K562 (cell line): ENCODE data around the gene P2RY6. TPM values are rescaled to one million over a fixed set of nuclear protein-coding genes. Genes with fewer than 3 reads are reported as not detected.

Source experiments
- ATAC-seq: fragments of 200-7000 bp; cut with Tn5 transposase; 3 replicates; pipeline ENCODE4 v1.9.1; 2020; ENCODE audit warnings: moderate library complexity
- BruUV-seq: library from RNA; stranded (reverse); fragments of 400-500 nt; replicated peaks from 2 replicates; lab custom pipeline; 2021; lab: Mats Ljungman, UMichigan
- CTCF ChIA-PET: fragments of 300-600 bp; formaldehyde crosslinking; extraction: SDS; loops from one replicate; lab custom pipeline; 2021; ENCODE audit warnings: low intra/inter-chr PET ratio; lab: Yijun Ruan, JAX
- POLR2A ChIA-PET: fragments of 300-600, 350-650 bp; sonication (Branson Sonifier 250); formaldehyde crosslinking; extraction: SDS; loops from one replicate; lab custom pipeline; 2021; ENCODE audit warnings: antibody characterized with exemption, inconsistent platforms; lab: Yijun Ruan, JAX
- DNase-seq, 4 experiments: peaks; one replicate each; pipeline versions ENCODE4 v3.0.0 to v3.0.0-alpha.2; 2011 to 2018; ENCODE audit warnings: low spot score in 3 of 4, mixed read lengths in 3 of 4; ENCODE audit errors: extremely low read depth in 1 of 4
- FAIRE-seq: peaks from 2 replicates; lab custom pipeline; 2011; peaks lifted over from hg19 to GRCh38; lab: Jason Lieb, UNC
- H2AFZ ChIP-seq: 2 replicates; pipeline ENCODE4 v1.6.0; 2011; ENCODE audit warnings: low read depth, low read length, control low read depth, inconsistent platforms
- H3K27ac ChIP-seq: fragments of 200-600 bp; 3 replicates; pipeline ENCODE4 v1.8.0; 2011; ENCODE audit warnings: low read depth, mild to moderate bottlenecking, control low read depth, inconsistent platforms, low read length, moderate library complexity, mixed read lengths; ENCODE audit errors: extremely low read depth
- H3K27me3 ChIP-seq, 2 experiments: fragments of 300-600 bp in 1 of 2; 2 replicates in 1 of 2; 3 replicates in 1 of 2; pipeline versions ENCODE4 v1.6.0 to v1.8.0; 2011; ENCODE audit warnings: inconsistent platforms in 2 of 2, low read length in 2 of 2, mild to moderate bottlenecking in 1 of 2, mixed read lengths in 1 of 2, moderate library complexity in 1 of 2; ENCODE audit not compliant: control insufficient read depth in 2 of 2, insufficient read depth in 2 of 2
- H3K36me3 ChIP-seq: fragments of 300-600 bp; 3 replicates; pipeline ENCODE4 v1.8.0; 2011; ENCODE audit warnings: mild to moderate bottlenecking, low read length, inconsistent platforms; ENCODE audit not compliant: control insufficient read depth, insufficient read depth
- H3K4me1 ChIP-seq, 2 experiments: fragments of 200-600 bp in 1 of 2; replicated peaks in 1 of 2; 2 replicates in 1 of 2; 3 replicates in 1 of 2; pipeline versions ENCODE4 v1.5.1 to v1.8.0; 2011; ENCODE audit warnings: inconsistent platforms in 2 of 2, low read length in 2 of 2, mild to moderate bottlenecking in 1 of 2, mixed read lengths in 1 of 2, moderate library complexity in 1 of 2; ENCODE audit not compliant: control insufficient read depth in 2 of 2, insufficient read depth in 2 of 2
- H3K4me2 ChIP-seq: 2 replicates; pipeline ENCODE4 v1.6.1; 2011; ENCODE audit warnings: low read length, control low read depth, inconsistent platforms, mixed read lengths; ENCODE audit not compliant: insufficient read depth
- H3K4me3 ChIP-seq: fragments of 200-600 bp; sonication (generic), shearing (Covaris generic); 2 replicates; pipeline ENCODE4 v1.5.1; 2016; ENCODE audit warnings: control low read depth, inconsistent platforms
- H3K79me2 ChIP-seq: fragments of 200-600 bp; 3 replicates; pipeline ENCODE4 v1.8.0; 2011; ENCODE audit warnings: low read length, inconsistent platforms; ENCODE audit not compliant: control insufficient read depth, insufficient read depth
- H3K9ac ChIP-seq, 2 experiments: 2 replicates each; pipeline versions ENCODE4 v1.6.0 to v1.6.1; 2011; ENCODE audit warnings: low read depth in 2 of 2, low read length in 2 of 2, control low read depth in 1 of 2, inconsistent platforms in 1 of 2, mild to moderate bottlenecking in 1 of 2, mixed read lengths in 1 of 2; ENCODE audit not compliant: insufficient read depth in 1 of 2
- H3K9me1 ChIP-seq: one replicate; pipeline ENCODE4 v1.6.0; 2011; ENCODE audit warnings: inconsistent platforms, mild to moderate bottlenecking, low read length, moderate library complexity; ENCODE audit not compliant: control insufficient read depth, insufficient read depth
- H3K9me3 ChIP-seq: replicated peaks from 2 replicates; pipeline ENCODE4 v1.5.1; 2011; ENCODE audit warnings: low read depth, low read length, inconsistent platforms; ENCODE audit not compliant: control insufficient read depth, insufficient read depth
- H4K20me1 ChIP-seq: replicated peaks from 2 replicates; pipeline ENCODE4 v1.6.1; 2011; ENCODE audit warnings: low read length, inconsistent platforms, mixed read lengths; ENCODE audit not compliant: control insufficient read depth, insufficient read depth
- CTCF ChIP-seq, 3 experiments: IDR thresholded peaks in 2 of 3; conservative IDR thresholded peaks in 1 of 3; 2 replicates each; pipeline ENCODE4 v1.5.1; 2011 to 2012; ENCODE audit warnings: low read length in 3 of 3, mild to moderate bottlenecking in 3 of 3, control low read depth in 2 of 3, improper control_type of control experiment in 1 of 3, inconsistent platforms in 1 of 3, low read depth in 1 of 3, mixed read lengths in 1 of 3, moderate library complexity in 1 of 3; ENCODE audit not compliant: insufficient read depth in 2 of 3
- KAT2B ChIP-seq: IDR thresholded peaks from one replicate; pipeline ENCODE4 v1.6.1; 2012; ENCODE audit warnings: low read depth, mild to moderate bottlenecking, control low read depth, inconsistent platforms, low read length, moderate library complexity
- NR3C1 ChIP-seq: sonication (generic); formaldehyde crosslinking; IDR thresholded peaks from 2 replicates; pipeline ENCODE4 v1.8.1; 2022; ENCODE audit warnings: missing genetic modification reagents
- SIX5 ChIP-seq, 2 experiments: IDR thresholded peaks; 2 replicates each; pipeline ENCODE4 v1.6.1; 2011; ENCODE audit warnings: low read length in 2 of 2, borderline replicate concordance in 1 of 2, low read depth in 1 of 2, mild to moderate bottlenecking in 1 of 2, moderate library complexity in 1 of 2; ENCODE audit not compliant: insufficient read depth in 1 of 2
- SMARCB1 ChIP-seq: IDR thresholded peaks from 2 replicates; pipeline ENCODE4 v1.6.1; 2011; ENCODE audit warnings: improper control_type of control experiment, low read depth; ENCODE audit not compliant: insufficient read length
- U2AF1 ChIP-seq: fragments of 200-400 bp; formaldehyde crosslinking; optimal IDR thresholded peaks from 2 replicates; pipeline ENCODE3; 2017; ENCODE audit warnings: mild to moderate bottlenecking, low read depth, low read length, moderate library complexity
- ZNF318 ChIP-seq, 2 experiments: fragments of 450-650 bp; IDR thresholded peaks; 2 replicates each; pipeline ENCODE4 v1.6.1; 2016; ENCODE audit warnings: mild to moderate bottlenecking in 2 of 2, borderline replicate concordance in 1 of 2, low read depth in 1 of 2, moderate library complexity in 1 of 2
- WGBS: fragments of 100-300 bp; shearing (Covaris generic); methylation state at CpG from one replicate; pipeline ENCODE4 v1.1.6; 2016; ENCODE audit warnings: low coverage, mixed read lengths; ENCODE audit not compliant: insufficient coverage; ENCODE audit errors: missing lambda C conversion rate; 5-methylcytosine and 5-hydroxymethylcytosine counted together
- in situ Hi-C: fragments of 300-500 bp; cut with MboI; formaldehyde crosslinking; loops from 4 replicates; pipeline ENCODE4 v1.15.0; 2018; ENCODE audit warnings: inconsistent platforms, mixed read lengths
- intact Hi-C: fragments of 100-400 bp; cut with micrococcal nuclease; formaldehyde crosslinking; loops from 2 replicates; pipeline ENCODE4 v1.14.2; 2022
- polyA plus RNA-seq, 8 experiments: library from polyadenylated mRNA; depleted of rRNA in 4 of 8; stranded (reverse) in 5 of 8; unstranded in 3 of 8; fragments of >200 nt; fragmentation: Nextera tagmentation in 2 of 8; fragmentation: Illumina TruSeq in 1 of 8; extraction: Ambion mirVana in 2 of 8; extraction: Trizol in 1 of 8; gene quantifications; 2 replicates each; pipeline versions ENCODE4 v1.2.1 to v1.2.3, GENCODE V29; 2011 to 2014; ENCODE audit warnings: inconsistent platforms in 1 of 8, missing spikeins in 1 of 8
- total RNA-seq, 7 experiments: library from RNA; depleted of rRNA in 6 of 7; stranded (reverse); fragments of >200 nt in 6 of 7; fragmentation: Illumina TruSeq in 2 of 7; extraction: Trizol in 2 of 7; gene quantifications; 2 replicates each; pipeline versions ENCODE4 v1.2.1 to v1.2.3, GENCODE V29; 2011 to 2021; ENCODE audit warnings: low replicate concordance in 1 of 7

The P2RY6 gene
- total and polyA plus RNA-seq, 9 of the 15 experiments (the other 6 are each of a cell fraction or from before 2014, with no cell fraction given): not detected

GRCh38 chr11:73239111-73239521 lies 33.0 kb upstream of the P2RY6 start:
- H3K79me2 ChIP-seq: no peaks in the 10 kb centered on the region
- in situ Hi-C loops: loop anchor here (5.0 kb wide), 2 partner anchors 52 to 512 kb away; no protein-coding TSS in a partner anchor
- BruUV-seq: no TSS peak
- ATAC-seq (no peak), DNase-seq (no peak), FAIRE-seq (no peak)
- intact Hi-C loops: no loop called here
- H3K27ac ChIP-seq: no peak overlapping the region
- POLR2A ChIA-PET: interaction anchor here (0.6 kb wide), 1 partner anchor 20 kb away, joined by 3 read pairs; no protein-coding TSS in a partner anchor
- no peaks in the 10 kb centered on the region for H3K36me3 ChIP-seq
- H3K27me3 ChIP-seq: peaks cover 4 to 48% of the 10 kb centered on the region in 2 experiments; a peak in 3 of 5 replicates
- no peaks in the 10 kb centered on the region for H3K9me1 ChIP-seq
- peaks cover 0 to 12% of the 10 kb centered on the region in 2 experiments; a peak in 2 of 5 replicates for H3K4me1 ChIP-seq
- no peaks in the 10 kb centered on the region for H3K9me3 ChIP-seq
- H4K20me1 ChIP-seq: no peaks in the 10 kb centered on the region
- TF ChIP-seq SMARCB1: no peak
- no peak for TF ChIP-seq SIX5 (IDR thresholded peaks at IDR 0.05; ENCODE audit: borderline replicate concordance in 1 of 2, insufficient read depth in 1 of 2, low read depth in 1 of 2, low read length in 2 of 2)
- no peak for TF ChIP-seq NR3C1 (CRISPR knock-in tag)
- no peak for TF ChIP-seq KAT2B
- TF ChIP-seq ZNF318 (IDR thresholded peaks at IDR 0.05; ENCODE audit: borderline replicate concordance in 1 of 2, low read depth in 1 of 2): no peak
- no peak for TF ChIP-seq U2AF1
- no peak for TF ChIP-seq CTCF (IDR thresholded peaks at IDR 0.05 in 2 of 3, conservative IDR thresholded peaks at IDR 0.05 in 1 of 3; ENCODE audit: insufficient read depth in 2 of 3, low read depth in 1 of 3, low read length in 3 of 3)
- H3K4me3 ChIP-seq: no peak overlapping the region
- CTCF ChIA-PET: no interaction called here
- H2AFZ ChIP-seq: no peak overlapping the region
- WGBS: 3% methylated on average over 6 of the region's 6 CpGs
- no peak overlapping the region for H3K9ac ChIP-seq
- no peak overlapping the region for H3K4me2 ChIP-seq
